MCF 10A (cell line): ENCODE results near the gene PPARA. TPM values are rescaled to one million over a fixed set of nuclear protein-coding genes. Genes with fewer than 3 reads are reported as not detected.

Source experiments
- BruUV-seq: library from RNA; stranded (reverse); fragments of 400-500 nt; replicated peaks from 2 replicates; lab custom pipeline; 2021; lab: Mats Ljungman, UMichigan
- CTCF ChIA-PET: fragments of 300-600 bp; sonication (Branson Sonifier 250); formaldehyde crosslinking; extraction: SDS; loops from one replicate; lab custom pipeline; 2021; ENCODE audit warnings: antibody characterized with exemption, inconsistent platforms; lab: Yijun Ruan, JAX
- POLR2A ChIA-PET: fragments of 300-600, 350-650 bp; sonication (Branson Sonifier 250); formaldehyde crosslinking; extraction: SDS; loops from one replicate; lab custom pipeline; 2020; ENCODE audit warnings: antibody characterized with exemption, inconsistent platforms; lab: Yijun Ruan, JAX
- DNase-seq: peaks from one replicate; pipeline ENCODE4 v3.0.0-alpha.2; 2018; ENCODE audit not compliant: unreplicated experiment
- H3K27ac Mint-ChIP-seq: one replicate; pipeline ENCODE4 v1.8.0; 2022; ENCODE audit warnings: mild to moderate bottlenecking, low read depth, mixed read lengths; ENCODE audit not compliant: unreplicated experiment
- H3K27me3 Mint-ChIP-seq: one replicate; pipeline ENCODE4 v1.8.0; 2022; ENCODE audit warnings: mixed read lengths; ENCODE audit not compliant: insufficient read depth, unreplicated experiment
- H3K36me3 Mint-ChIP-seq: one replicate; pipeline ENCODE4 v1.8.0; 2022; ENCODE audit warnings: mild to moderate bottlenecking, moderate library complexity, mixed read lengths; ENCODE audit not compliant: insufficient read depth, unreplicated experiment
- H3K4me1 Mint-ChIP-seq: one replicate; pipeline ENCODE4 v1.8.0; 2022; ENCODE audit warnings: mixed read lengths; ENCODE audit not compliant: insufficient read depth, unreplicated experiment
- H3K4me3 Mint-ChIP-seq: one replicate; pipeline ENCODE4 v1.8.0; 2022; ENCODE audit warnings: mild to moderate bottlenecking, moderate library complexity, mixed read lengths; ENCODE audit not compliant: unreplicated experiment
- H3K9me3 Mint-ChIP-seq: one replicate; pipeline ENCODE4 v1.8.0; 2022; ENCODE audit warnings: mixed read lengths; ENCODE audit not compliant: unreplicated experiment
- CTCF ChIP-seq: fragments of 200-600 bp; IDR thresholded peaks from one replicate; pipeline ENCODE4 v1.8.0; 2022; ENCODE audit warnings: antibody characterized with exemption, mild to moderate bottlenecking; ENCODE audit not compliant: unreplicated experiment
- intact Hi-C: fragments of 100-400 bp; cut with micrococcal nuclease; formaldehyde crosslinking; loops from 2 replicates; pipeline ENCODE4 v1.14.1; 2022
- total RNA-seq: library from RNA; stranded (reverse); gene quantifications from 2 replicates; pipeline ENCODE4 v1.2.3, GENCODE V29; 2022

Gene PPARA
- total RNA-seq, 1 experiment from 2014 or later: 8.0 TPM

GRCh38 chr22:46247443-46247975 lies 97.2 kb downstream of the PPARA start:
- no TSS peak for BruUV-seq
- Mint-ChIP-seq H3K36me3 (peaks cover 4% of the 10 kb centered on the region), H3K27me3 (no peaks in the 10 kb centered on the region), H3K27ac (no peak overlapping the region), H3K9me3 (no peaks in the 10 kb centered on the region), H3K4me1 (peaks cover 5% of the 10 kb centered on the region), H3K4me3 (no peak overlapping the region)
- ChIA-PET CTCF (interaction anchor here (0.9 kb wide), 1 partner anchor 10 kb away, joined by 4 read pairs; no protein-coding TSS in a partner anchor), POLR2A (interaction anchor here (0.6 kb wide), 2 partner anchors 11 to 20 kb away, joined by 3 read pairs; partner anchors contain the start of gene TTC38)
- TF ChIP-seq CTCF: no peak
- DNase-seq: no peak
- intact Hi-C loops: no loop called here

- no peaks in the 10 kb centered on the region for H3K36me3 Mint-ChIP-seq
- H3K4me1 Mint-ChIP-seq: peaks cover 5% of the 10 kb centered on the region
- peak within 1 kb of the TSS; percentile 19 for H3K27ac Mint-ChIP-seq
- no peak for TF ChIP-seq CTCF
- DNase-seq: peak; percentile 87
- no peaks in the 10 kb centered on the region for H3K9me3 Mint-ChIP-seq
- ChIA-PET POLR2A (interaction anchor here (0.5 to 2.8 kb wide), 14 partner anchors 8 to 244 kb away, joined by 3 to 29 read pairs (median 4); partner anchors contain the start of genes GTSE1 and TTC38), CTCF (interaction anchor here (0.7 to 1.4 kb wide), 3 partner anchors 19 to 701 kb away, joined by 3 to 4 read pairs (median 3); no protein-coding TSS in a partner anchor)
- BruUV-seq: no TSS peak
- intact Hi-C loops: no loop called here
- H3K4me3 Mint-ChIP-seq: peak within 1 kb of the TSS; percentile 81
- no peaks in the 10 kb centered on the region for H3K27me3 Mint-ChIP-seq
Measured at GRCh38 chr22:46250035-46250782, 99.9 kb downstream of the PPARA start, which contains the start of gene CDPF1. CDPF1 (minus strand) TSS chr22:46250293; CDS start chr22:46248284, 2,009 bp downstream.

GRCh38 chr22:46250783-46251125 lies 100.4 kb downstream of the PPARA start:
- H3K9me3 Mint-ChIP-seq: no peaks in the 10 kb centered on the region
- H3K4me1 Mint-ChIP-seq: peaks cover 5% of the 10 kb centered on the region
- peak overlapping the region; percentile 19 for H3K27ac Mint-ChIP-seq
- no peak for DNase-seq
- no peaks in the 10 kb centered on the region for H3K36me3 Mint-ChIP-seq
- no peaks in the 10 kb centered on the region for H3K27me3 Mint-ChIP-seq
- BruUV-seq: no TSS peak
- intact Hi-C loops: no loop called here
- ChIA-PET CTCF (interaction anchor here (0.7 to 1.4 kb wide), 4 partner anchors 11 to 701 kb away, joined by 3 to 4 read pairs (median 4); no protein-coding TSS in a partner anchor), POLR2A (interaction anchor here (0.9 to 2.8 kb wide), 11 partner anchors 8 to 245 kb away, joined by 3 to 29 read pairs (median 4); partner anchors contain the start of genes GTSE1 and TTC38)
- peak overlapping the region; percentile 81 for H3K4me3 Mint-ChIP-seq
- no peak for TF ChIP-seq CTCF

GRCh38 chr22:46251266-46251665 lies 100.9 kb downstream of the PPARA start:
- Mint-ChIP-seq H3K9me3 (no peaks in the 10 kb centered on the region), H3K27me3 (peaks cover 2% of the 10 kb centered on the region), H3K4me1 (peaks cover 5% of the 10 kb centered on the region), H3K36me3 (no peaks in the 10 kb centered on the region), H3K4me3 (peak overlapping the region; percentile 81), H3K27ac (no peak overlapping the region)
- ChIA-PET POLR2A (interaction anchor here (1.2 to 2.8 kb wide), 4 partner anchors 9 to 29 kb away, joined by 3 to 29 read pairs (median 4); partner anchors contain the start of gene TTC38), CTCF (interaction anchor here (1.4 kb wide), 1 partner anchor 10 kb away, joined by 4 read pairs; no protein-coding TSS in a partner anchor)
- DNase-seq: no peak
- no TSS peak for BruUV-seq
- intact Hi-C loops: no loop called here
- TF ChIP-seq CTCF: no peak
